Keratinocyte (primary cell): ENCODE results near the gene RGS2. TPM values are rescaled to one million over a fixed set of nuclear protein-coding genes. Genes with fewer than 3 reads are reported as not detected.

ENCODE experiments used
- DNase-seq: peaks from one replicate; pipeline ENCODE4 v3.0.0-alpha.2; 2011; ENCODE audit warnings: low read depth, missing footprints, low spot score
- FAIRE-seq: peaks from 2 replicates; lab custom pipeline; 2011; peaks lifted over from hg19 to GRCh38; lab: Jason Lieb, UNC
- H2AFZ ChIP-seq: 2 replicates; pipeline ENCODE4 v1.6.0; 2012; ENCODE audit warnings: low read length, control low read depth, inconsistent platforms; ENCODE audit not compliant: control insufficient read depth
- H3K27ac ChIP-seq: 2 replicates; pipeline ENCODE4 v1.5.1; 2011; ENCODE audit warnings: low read length; ENCODE audit not compliant: control insufficient read depth, insufficient read depth
- H3K27me3 ChIP-seq: 3 replicates; pipeline ENCODE4 v1.6.0; 2011; ENCODE audit warnings: low read length; ENCODE audit not compliant: control insufficient read depth, insufficient read depth; ENCODE audit errors: extremely low read depth
- H3K36me3 ChIP-seq, 2 experiments: 2 replicates in 1 of 2; 3 replicates in 1 of 2; pipeline ENCODE4 v1.5.1; 2011; ENCODE audit warnings: low read length in 2 of 2, mild to moderate bottlenecking in 1 of 2; ENCODE audit not compliant: control insufficient read depth in 2 of 2, insufficient read depth in 2 of 2; ENCODE audit errors: extremely low read depth in 1 of 2
- H3K4me1 ChIP-seq: 3 replicates; pipeline ENCODE4 v1.5.1; 2011; ENCODE audit warnings: low read length; ENCODE audit not compliant: control insufficient read depth, insufficient read depth; ENCODE audit errors: extremely low read depth
- H3K4me2 ChIP-seq: 3 replicates; pipeline ENCODE4 v1.6.0; 2011; ENCODE audit warnings: low read depth, low read length; ENCODE audit not compliant: control insufficient read depth, insufficient read depth; ENCODE audit errors: extremely low read depth
- H3K4me3 ChIP-seq, 3 experiments: fragments of 200-600 bp in 1 of 3; sonication (generic) in 1 of 3; 2 replicates in 2 of 3; 3 replicates in 1 of 3; pipeline ENCODE4 v1.5.1; 2011 to 2016; ENCODE audit warnings: low read length in 3 of 3, mild to moderate bottlenecking in 3 of 3, control low read depth in 2 of 3, inconsistent platforms in 1 of 3, low read depth in 1 of 3, mixed read lengths in 1 of 3, mixed run types in 1 of 3, moderate library complexity in 1 of 3; ENCODE audit not compliant: control insufficient read depth in 2 of 3, insufficient read depth in 2 of 3; ENCODE audit errors: extremely low read depth in 1 of 3
- H3K79me2 ChIP-seq: 2 replicates; pipeline ENCODE4 v1.6.0; 2012; ENCODE audit warnings: low read length; ENCODE audit not compliant: control insufficient read depth, insufficient read depth
- H3K9ac ChIP-seq: 3 replicates; pipeline ENCODE4 v1.6.0; 2011; ENCODE audit warnings: low read length; ENCODE audit not compliant: control insufficient read depth, insufficient read depth; ENCODE audit errors: extremely low read depth
- H3K9me1 ChIP-seq: 3 replicates; pipeline ENCODE4 v1.6.0; 2011; ENCODE audit warnings: low read length; ENCODE audit not compliant: control insufficient read depth, insufficient read depth; ENCODE audit errors: extremely low read depth
- H3K9me3 ChIP-seq: 2 replicates; pipeline ENCODE4 v1.5.1; 2012; ENCODE audit warnings: low read depth, low read length; ENCODE audit not compliant: control insufficient read depth
- H4K20me1 ChIP-seq: 3 replicates; pipeline ENCODE4 v1.6.0; 2011; ENCODE audit warnings: low read length; ENCODE audit not compliant: control insufficient read depth, insufficient read depth; ENCODE audit errors: extremely low read depth
- EZH2 ChIP-seq: IDR thresholded peaks from one replicate; pipeline ENCODE4 v1.6.1; 2012; ENCODE audit warnings: inconsistent platforms, mild to moderate bottlenecking, low read length, moderate library complexity
- dilution Hi-C: fragments of 300-500 bp; cut with MboI; formaldehyde crosslinking; loops from one replicate; pipeline ENCODE4 v1.7.0; 2020; ENCODE audit warnings: low sequenced_read_pairs; ENCODE audit not compliant: extremely low pct_ligation_motif_present
- polyA plus RNA-seq, 5 experiments: library from polyadenylated mRNA; depleted of rRNA in 3 of 5; stranded (reverse) in 3 of 5; stranded (forward) in 1 of 5; unstranded in 1 of 5; fragments of >200 nt; gene quantifications; 1 replicate in 1 of 5; 2 replicates in 3 of 5; 3 replicates in 1 of 5; pipeline versions ENCODE4 v1.2.1 to v1.2.3, GENCODE V29; 2011 to 2012; ENCODE audit warnings: missing spikeins in 2 of 5, low read depth in 1 of 5, low replicate concordance in 1 of 5
- TF ChIP-seq, protein P1 (sequence below), 3 experiments: IDR thresholded peaks in 1 of 3; conservative IDR thresholded peaks in 1 of 3; optimal IDR thresholded peaks in 1 of 3; 2 replicates in 2 of 3; 3 replicates in 1 of 3; pipeline versions ENCODE3 to v1.5.1; 2011; ENCODE audit warnings: low read length in 3 of 3, mild to moderate bottlenecking in 3 of 3, moderate library complexity in 2 of 3, control low read depth in 1 of 3, inconsistent platforms in 1 of 3; ENCODE audit not compliant: insufficient read depth in 2 of 3; ENCODE audit errors: extremely low read depth in 1 of 3

Gene RGS2
- polyA plus RNA-seq, 1 donor (not counting 4 experiments of a cell fraction or from before 2014, with no cell fraction given): 128 TPM

DNA sequence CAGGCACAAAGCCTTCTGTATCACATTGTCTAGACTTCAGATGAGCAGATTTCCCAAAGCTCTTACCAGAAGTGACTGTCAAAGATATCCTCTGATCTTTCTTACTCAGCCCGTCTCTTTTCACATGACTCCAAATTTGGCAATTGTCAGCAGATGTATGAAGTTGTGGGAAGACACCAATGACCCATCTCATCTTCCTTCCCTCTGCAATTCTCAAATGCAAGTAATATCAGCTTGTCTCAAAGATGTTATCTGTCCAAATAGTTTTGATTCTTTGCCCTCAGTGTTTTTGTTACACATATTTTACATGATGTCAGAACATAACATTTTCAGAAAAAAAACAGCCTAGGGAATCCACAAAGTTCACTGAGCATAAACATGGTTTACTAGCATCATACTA lies 45.1 kb upstream of the RGS2 start:
- no peak for DNase-seq
- no peaks in the 10 kb centered on the region for H4K20me1 ChIP-seq
- no peak overlapping the region for H3K4me2 ChIP-seq
- no peak overlapping the region for H2AFZ ChIP-seq
- H3K36me3 ChIP-seq: no peaks in the 10 kb centered on the region
- no peak overlapping the region for H3K4me3 ChIP-seq
- no peak overlapping the region for H3K9ac ChIP-seq
- H3K9me1 ChIP-seq: no peaks in the 10 kb centered on the region
- no peak overlapping the region for H3K27ac ChIP-seq
- H3K27me3 ChIP-seq: no peaks in the 10 kb centered on the region
- FAIRE-seq: no peak
- peaks cover 9% of the 10 kb centered on the region for H3K4me1 ChIP-seq
- no peak for TF ChIP-seq EZH2
- TF ChIP-seq, protein P1, sequence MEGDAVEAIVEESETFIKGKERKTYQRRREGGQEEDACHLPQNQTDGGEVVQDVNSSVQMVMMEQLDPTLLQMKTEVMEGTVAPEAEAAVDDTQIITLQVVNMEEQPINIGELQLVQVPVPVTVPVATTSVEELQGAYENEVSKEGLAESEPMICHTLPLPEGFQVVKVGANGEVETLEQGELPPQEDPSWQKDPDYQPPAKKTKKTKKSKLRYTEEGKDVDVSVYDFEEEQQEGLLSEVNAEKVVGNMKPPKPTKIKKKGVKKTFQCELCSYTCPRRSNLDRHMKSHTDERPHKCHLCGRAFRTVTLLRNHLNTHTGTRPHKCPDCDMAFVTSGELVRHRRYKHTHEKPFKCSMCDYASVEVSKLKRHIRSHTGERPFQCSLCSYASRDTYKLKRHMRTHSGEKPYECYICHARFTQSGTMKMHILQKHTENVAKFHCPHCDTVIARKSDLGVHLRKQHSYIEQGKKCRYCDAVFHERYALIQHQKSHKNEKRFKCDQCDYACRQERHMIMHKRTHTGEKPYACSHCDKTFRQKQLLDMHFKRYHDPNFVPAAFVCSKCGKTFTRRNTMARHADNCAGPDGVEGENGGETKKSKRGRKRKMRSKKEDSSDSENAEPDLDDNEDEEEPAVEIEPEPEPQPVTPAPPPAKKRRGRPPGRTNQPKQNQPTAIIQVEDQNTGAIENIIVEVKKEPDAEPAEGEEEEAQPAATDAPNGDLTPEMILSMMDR (optimal IDR thresholded peaks at IDR 0.05 in 1 of 3, IDR thresholded peaks at IDR 0.05 in 1 of 3, conservative IDR thresholded peaks at IDR 0.05 in 1 of 3; ENCODE audit: extremely low read depth in 1 of 3, insufficient read depth in 2 of 3, low read length in 3 of 3): no peak
- dilution Hi-C loops: no loop called here
- no peaks in the 10 kb centered on the region for H3K9me3 ChIP-seq
- H3K79me2 ChIP-seq: no peaks in the 10 kb centered on the region

DNA sequence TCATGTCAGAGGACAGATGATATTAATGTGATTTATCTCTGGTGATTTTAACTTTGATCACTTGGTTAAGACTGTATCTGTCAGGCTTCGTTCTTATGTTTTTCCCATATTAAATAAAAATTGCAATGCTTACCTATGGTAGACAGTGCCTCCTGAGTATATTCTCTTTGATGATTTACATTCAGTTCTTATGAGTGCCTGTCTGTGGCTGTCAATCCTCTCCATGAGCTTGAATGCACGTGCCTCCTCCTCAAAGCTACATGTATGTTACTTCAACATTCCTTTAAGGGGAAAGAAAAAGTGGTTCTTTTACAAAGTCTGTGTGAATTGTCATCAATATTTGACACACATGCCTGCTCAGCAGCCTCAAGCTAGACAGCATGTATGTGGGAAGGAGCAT lies 44.2 kb upstream of the RGS2 start:
- no peak for FAIRE-seq
- no peak overlapping the region for H3K4me2 ChIP-seq
- no peaks in the 10 kb centered on the region for H3K9me1 ChIP-seq

More for the DNA sequence above, 44.2 kb upstream of the RGS2 start:
- Histone ChIP-seq H4K20me1 (no peaks in the 10 kb centered on the region), H3K4me1 (peaks cover 9% of the 10 kb centered on the region), H3K27ac (no peak overlapping the region), H3K4me3 (no peak overlapping the region), H3K27me3 (no peaks in the 10 kb centered on the region), H3K79me2 (no peaks in the 10 kb centered on the region), H2AFZ (no peak overlapping the region), H3K36me3 (no peaks in the 10 kb centered on the region), H3K9me3 (no peaks in the 10 kb centered on the region), H3K9ac (no peak overlapping the region)
- dilution Hi-C loops: no loop called here
- TF ChIP-seq, protein P1 (optimal IDR thresholded peaks at IDR 0.05 in 1 of 3, IDR thresholded peaks at IDR 0.05 in 1 of 3, conservative IDR thresholded peaks at IDR 0.05 in 1 of 3; ENCODE audit: extremely low read depth in 1 of 3, insufficient read depth in 2 of 3, low read length in 3 of 3): no peak
- no peak for TF ChIP-seq EZH2
- DNase-seq: no peak
